Left forelimb (tissue), 1 donor: ENCODE measurements around the gene CNTNAP2.

Experiments
- DNase-seq: peaks from one replicate; pipeline ENCODE4 v3.0.0-alpha.2; 2018; ENCODE audit warnings: low spot score

The CNTNAP2 gene

GRCh38 chr7:148209643-148210190 lies 2093.1 kb downstream of the CNTNAP2 start:
- no peak for DNase-seq

DNA sequence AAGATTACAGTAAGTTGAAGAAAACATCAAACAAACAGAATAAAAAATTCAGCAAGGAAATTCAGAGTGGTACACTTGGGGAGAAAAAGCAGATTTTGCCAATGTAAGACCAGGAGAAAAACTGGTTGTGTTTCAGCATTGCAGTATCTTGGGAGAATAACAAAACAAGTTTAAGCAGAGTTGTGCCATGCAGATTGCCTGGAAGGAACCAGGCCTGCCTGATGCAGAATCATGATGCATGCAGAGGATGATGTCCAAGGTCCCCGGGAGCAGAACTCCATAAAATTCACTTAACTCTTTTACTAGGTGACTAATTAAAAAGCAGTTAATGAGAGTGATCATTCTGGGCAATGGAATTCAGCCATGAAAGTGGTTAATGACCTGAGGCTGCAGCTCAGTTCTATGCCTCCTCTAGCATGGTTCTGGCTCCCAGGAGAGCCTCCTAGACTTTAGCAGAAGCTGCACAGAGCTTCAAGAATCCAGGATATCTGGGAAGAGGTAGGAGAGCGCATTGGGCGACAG lies 2094.3 kb downstream of the CNTNAP2 start:
- no peak for DNase-seq

- no peak for DNase-seq
Observed at GRCh38 chr7:148211740-148212151, 2095.1 kb downstream of the CNTNAP2 start.

- no peak for DNase-seq
Observed at GRCh38 chr7:148212731-148213130, 2096.1 kb downstream of the CNTNAP2 start.

GRCh38 chr7:148214101-148214500 lies 2097.5 kb downstream of the CNTNAP2 start:
- DNase-seq, result no peak

DNA sequence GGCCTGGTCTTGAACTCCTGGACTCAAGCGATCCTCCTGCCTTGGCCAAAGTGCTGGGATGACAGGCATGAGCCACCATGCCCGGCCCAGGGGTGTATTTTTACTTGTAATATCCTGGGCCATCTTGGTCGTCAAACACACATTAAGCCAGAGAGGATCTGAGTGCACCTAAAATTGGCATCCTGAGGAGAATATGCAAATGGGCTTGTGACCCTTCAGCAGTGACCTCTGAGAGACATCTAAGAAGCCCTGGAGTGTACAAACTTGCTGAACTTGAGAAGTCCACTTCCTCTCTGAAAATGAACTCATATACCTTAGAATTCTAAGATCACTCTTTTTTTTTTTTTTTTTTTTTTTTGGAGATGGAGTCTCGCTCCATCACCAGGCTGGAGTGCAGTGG lies 2102.0 kb downstream of the CNTNAP2 start:
- no peak for DNase-seq

GRCh38 chr7:148222721-148223120 lies 2106.1 kb downstream of the CNTNAP2 start:
- no peak for DNase-seq

- DNase-seq, result no peak
Observed at GRCh38 chr7:148223160-148223559, 2106.6 kb downstream of the CNTNAP2 start.

GRCh38 chr7:148223738-148224137 lies 2107.1 kb downstream of the CNTNAP2 start:
- DNase-seq, result no peak

GRCh38 chr7:148230296-148230695 lies 2113.7 kb downstream of the CNTNAP2 start:
- no peak for DNase-seq

- no peak for DNase-seq
Observed at GRCh38 chr7:148230883-148231282, 2114.3 kb downstream of the CNTNAP2 start.

DNA sequence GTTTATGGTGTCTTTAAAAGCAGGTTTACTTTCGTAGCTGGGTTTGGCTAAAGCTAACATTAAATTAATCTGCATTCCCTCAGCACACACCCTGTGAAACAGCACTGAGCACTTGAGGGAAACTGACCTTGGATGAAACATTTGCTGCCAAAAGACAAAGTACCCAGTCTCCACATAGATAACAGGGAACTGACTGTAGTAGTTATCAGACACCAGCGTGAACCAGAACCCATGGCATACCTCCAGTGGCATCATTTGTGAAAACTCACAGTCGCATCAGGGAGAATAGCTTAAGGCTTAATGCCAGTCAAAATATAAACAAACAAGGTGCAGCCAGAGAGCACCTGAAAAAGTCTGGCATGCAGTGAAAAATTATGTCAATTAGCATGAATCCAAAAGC lies 2116.2 kb downstream of the CNTNAP2 start:
- DNase-seq, result no peak

- DNase-seq, result no peak
Observed at GRCh38 chr7:148234715-148235114, 2118.1 kb downstream of the CNTNAP2 start.

- DNase-seq, result no peak
Observed at GRCh38 chr7:148238761-148239325, 2122.2 kb downstream of the CNTNAP2 start.

DNA sequence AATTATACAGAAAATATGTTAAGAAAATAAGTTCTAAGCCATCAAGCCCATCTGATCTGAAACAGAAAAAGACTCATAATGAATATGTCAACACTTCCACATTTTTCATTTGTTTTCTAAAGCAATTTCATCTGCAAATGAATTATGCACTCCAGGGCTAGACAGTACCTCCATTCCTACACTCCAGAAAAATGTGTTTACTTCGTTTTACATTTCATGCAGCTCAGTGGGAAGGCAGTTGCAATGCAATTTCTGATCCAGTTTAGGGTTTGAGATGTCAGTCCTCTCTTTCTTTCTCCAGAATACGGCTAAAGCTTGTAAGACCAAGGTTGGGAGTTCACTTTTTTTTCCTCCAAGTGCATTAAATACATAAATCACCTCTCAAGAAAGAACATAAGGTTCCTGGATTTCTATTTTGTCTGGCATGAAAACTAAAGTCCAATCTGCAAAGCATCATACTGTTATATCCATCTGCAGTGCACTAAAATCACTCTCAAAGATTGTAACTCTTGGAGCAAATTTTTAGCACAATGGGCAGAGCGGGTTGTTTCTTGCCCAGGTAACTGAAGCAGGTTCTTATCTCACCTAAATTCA lies 2125.2 kb downstream of the CNTNAP2 start:
- DNase-seq, result no peak

DNA sequence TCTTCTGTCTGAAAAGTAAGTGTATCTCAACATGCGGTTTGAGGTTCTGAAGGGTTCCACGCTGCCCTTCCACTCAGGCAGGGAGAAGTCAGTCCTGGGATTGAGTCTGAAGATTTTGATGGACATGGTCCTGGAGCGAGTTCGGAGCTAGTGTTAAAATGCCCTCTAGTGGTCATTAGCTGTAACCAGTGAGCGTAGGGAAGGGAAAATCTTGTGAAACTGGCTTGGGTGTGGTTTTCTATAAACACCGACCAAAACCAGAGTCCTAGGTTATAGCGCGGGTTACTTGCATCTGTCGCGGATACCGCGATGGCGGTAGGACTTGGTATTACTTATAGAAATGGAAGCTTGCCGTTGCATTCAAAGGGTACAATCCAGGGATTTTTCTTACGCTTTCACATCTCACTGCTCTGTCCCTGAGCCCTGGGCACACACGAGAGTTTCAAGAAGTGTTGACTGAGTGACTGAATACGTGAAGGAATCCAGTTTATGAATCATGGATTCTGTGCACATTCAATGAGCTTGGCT lies 2125.8 kb downstream of the CNTNAP2 start:
- no peak for DNase-seq

DNA sequence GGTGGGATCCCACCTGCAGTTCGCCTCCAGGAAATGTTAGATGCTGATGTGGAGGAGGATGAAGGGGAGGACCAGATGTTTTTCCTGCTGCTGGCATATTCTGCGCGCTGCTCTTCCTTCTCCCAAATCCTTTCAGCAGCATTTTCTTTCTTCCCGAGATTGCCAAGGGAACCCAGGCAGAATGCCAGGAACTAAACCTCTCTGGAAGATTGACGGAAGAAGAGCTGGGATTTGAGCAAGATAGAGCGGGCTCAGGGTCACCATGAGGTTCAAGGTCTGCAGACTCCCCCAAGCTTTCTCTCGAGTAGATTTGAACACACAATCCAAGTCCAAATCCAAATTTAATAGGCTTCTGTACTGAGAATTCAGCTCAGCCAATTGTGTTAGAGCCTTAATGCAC lies 2128.8 kb downstream of the CNTNAP2 start:
- DNase-seq, result no peak

DNA sequence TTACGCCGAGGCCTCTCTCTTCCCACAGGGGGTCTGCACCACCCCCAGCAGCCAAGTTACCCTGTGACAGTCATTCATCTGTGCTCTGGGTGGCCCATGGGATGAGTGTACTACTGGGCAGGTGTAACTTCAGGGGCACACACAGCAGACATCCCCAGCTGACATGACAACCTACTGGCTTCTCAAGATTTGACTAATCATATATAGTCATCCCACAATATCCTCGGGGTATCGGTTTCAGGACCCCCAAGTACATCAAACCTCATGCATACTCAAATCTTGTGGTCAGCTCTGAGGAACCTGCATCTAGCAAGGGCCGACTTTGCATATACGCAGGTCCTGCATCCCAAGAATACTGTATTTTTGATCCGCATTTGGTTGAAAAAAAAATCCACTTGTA lies 2137.0 kb downstream of the CNTNAP2 start:
- no peak for DNase-seq

DNA sequence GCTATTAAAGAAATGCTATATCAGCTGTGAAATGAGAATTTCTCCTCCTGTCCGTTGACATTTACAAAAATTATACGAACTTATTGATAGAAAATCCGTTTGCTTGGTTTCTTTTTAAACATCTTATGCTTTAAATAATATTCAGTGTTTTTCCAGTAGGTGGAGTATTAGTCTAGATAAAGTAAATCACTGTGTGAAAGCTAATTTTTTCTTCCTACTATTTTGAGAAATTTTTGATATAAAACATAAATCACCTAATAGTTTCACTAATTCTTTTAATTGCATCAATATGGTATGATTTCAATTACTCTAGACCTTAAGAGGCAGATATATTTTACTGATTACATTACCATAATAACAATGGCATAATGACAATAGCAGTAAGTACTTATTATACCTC lies 2138.7 kb downstream of the CNTNAP2 start:
- DNase-seq, result no peak

GRCh38 chr7:148256433-148256832 lies 2139.8 kb downstream of the CNTNAP2 start:
- DNase-seq, result no peak

GRCh38 chr7:148260599-148260998 lies 2144.0 kb downstream of the CNTNAP2 start:
- DNase-seq, result no peak

DNA sequence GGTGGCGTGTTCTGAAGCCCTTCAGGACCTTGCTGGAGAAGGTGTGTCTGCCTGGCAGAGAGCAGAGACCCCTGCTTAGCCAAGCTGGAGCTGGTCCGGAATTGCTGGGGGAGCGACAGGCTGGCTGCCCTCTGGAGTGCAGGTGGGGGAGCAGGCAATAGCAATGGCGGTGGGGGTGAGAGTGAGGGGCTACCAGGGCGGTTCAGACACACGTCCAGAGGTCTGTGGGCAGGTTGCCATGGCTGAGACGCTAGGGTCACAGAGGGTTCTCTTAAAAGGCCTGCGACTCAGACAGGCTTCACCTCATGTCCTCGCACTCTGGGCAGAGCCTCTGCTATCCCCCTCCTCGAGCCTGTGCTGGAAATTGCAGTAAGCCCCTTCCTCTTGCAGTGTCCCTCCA lies 2144.9 kb downstream of the CNTNAP2 start:
- DNase-seq, result no peak

DNA sequence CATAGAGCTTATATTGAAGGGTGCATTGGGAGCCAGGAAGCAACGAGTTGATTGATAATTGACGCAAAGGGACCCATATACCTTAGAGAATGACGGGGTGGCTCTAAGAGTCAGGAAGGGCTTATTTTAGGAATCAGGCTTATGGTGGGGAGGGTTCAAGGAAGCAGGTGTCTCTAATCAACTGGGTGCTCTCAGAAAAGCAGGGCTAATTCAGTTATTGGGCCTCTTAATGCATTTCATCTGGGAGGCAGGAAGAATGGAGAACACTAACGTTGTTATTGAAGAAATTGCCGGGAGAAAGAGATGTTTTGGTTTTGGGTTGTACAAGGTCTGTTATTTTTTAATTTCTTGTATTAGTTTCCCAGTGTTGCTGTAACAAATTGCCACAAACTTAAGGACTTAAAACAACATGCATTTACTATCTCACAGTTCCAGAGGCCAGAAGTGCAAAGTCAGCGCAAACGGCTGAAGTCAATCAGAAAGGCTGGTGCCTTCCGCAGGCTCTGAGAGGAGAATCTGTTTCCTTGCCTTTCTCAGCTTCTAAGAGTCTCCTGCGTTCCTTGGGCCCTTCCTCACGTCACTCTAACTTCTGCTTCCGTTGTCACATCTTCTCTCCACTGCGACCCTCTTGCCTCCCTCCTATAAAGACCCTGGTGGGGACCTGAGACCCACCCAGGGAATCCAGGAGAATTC lies 2145.5 kb downstream of the CNTNAP2 start:
- no peak for DNase-seq
